A204.1 (cell line): ENCODE measurements around the gene TUBA4B.

Source experiments
- FAIRE-seq: peaks from 2 replicates; lab custom pipeline; 2012; peaks lifted over from hg19 to GRCh38; lab: Jason Lieb, UNC

TUBA4B gene

DNA sequence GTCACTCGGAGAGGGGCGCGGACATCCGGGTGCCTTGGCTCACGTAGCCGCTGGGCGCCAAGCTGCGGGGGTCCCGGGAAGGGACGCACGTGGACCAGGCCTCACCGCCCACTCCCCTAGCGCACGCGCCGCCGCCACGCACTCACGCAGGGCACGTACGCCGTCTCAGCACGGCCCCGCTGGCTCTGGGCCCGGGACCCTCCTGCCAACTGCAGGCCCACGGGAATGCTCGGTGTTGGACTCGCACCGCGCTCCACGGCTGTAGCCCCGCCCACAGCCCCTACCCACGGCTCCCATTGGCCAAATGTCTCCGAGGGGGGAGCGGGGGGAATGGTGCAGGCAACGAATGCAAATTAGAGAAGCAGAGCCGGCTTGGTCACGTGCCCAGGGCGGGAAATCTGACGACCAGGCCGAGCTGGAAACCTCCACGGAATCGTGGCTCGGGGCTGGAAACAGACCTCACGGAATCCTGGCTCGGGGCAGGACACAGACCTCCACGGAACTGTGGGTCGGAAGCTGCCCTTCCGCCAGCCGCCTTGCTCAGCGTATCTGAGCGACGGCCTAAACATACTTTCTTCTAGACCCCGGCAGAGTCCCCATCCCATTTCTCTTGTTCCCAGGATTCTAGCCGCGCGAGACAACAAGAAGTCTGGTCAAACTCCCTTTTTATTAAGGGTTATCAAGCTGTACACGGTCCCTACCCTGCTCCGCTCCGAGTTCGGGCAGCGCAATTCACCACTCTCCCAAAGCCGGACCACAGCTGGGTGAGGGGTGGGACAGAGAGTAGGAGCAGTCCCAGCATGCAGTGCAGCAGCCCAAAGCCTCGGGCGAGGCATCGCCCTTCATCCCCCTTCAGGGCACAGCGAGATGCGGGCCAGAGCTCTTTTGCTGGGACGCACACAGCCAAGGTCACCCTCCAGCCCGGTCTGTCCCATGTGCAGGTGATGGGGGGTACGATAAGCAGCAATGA is 34.0 kb upstream of the TUBA4B start, which contains the start of gene ABCB6:
Gene ABCB6, minus strand, starts transcription at position 227 of the 970 bp plus-strand sequence. CDS start 285 bp downstream, outside the sequence.
- no peak for FAIRE-seq

DNA sequence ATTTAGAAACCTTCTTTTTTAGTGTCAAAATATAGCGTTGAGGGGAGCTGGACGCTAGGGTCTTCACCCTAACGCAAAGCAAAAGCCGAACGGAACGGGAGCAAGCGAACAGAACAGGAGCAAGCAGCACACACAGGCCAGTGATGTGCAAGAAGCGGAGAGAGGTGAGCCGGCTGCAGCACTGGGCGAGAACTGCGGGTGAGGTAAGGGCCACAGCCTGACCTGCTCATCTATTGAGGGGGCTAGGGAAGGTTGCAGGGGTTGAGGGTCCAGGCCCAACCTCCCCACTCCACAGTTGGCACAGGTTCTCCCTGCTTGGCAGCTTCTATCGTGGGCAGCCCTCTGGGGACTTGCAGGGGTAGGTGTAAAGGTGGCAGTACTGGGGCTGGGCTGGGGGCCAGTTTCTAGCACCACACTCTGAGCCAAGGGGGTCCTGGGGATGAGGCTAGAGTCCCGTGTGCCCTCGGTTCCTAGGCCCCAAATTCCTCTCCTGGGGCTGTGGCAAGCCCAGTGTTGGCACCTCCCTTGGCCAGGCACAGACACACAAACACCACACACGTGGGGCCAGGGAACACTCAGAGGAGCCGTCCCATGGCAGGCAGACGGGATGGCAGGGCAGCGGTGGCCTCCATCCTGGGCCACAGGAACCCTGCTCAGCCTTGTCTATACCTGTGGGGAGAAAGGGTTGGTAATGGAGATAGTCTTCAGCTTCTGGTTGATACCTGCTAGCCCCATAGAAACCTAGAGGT is 33.1 kb upstream of the TUBA4B start:
- FAIRE-seq: no peak

DNA sequence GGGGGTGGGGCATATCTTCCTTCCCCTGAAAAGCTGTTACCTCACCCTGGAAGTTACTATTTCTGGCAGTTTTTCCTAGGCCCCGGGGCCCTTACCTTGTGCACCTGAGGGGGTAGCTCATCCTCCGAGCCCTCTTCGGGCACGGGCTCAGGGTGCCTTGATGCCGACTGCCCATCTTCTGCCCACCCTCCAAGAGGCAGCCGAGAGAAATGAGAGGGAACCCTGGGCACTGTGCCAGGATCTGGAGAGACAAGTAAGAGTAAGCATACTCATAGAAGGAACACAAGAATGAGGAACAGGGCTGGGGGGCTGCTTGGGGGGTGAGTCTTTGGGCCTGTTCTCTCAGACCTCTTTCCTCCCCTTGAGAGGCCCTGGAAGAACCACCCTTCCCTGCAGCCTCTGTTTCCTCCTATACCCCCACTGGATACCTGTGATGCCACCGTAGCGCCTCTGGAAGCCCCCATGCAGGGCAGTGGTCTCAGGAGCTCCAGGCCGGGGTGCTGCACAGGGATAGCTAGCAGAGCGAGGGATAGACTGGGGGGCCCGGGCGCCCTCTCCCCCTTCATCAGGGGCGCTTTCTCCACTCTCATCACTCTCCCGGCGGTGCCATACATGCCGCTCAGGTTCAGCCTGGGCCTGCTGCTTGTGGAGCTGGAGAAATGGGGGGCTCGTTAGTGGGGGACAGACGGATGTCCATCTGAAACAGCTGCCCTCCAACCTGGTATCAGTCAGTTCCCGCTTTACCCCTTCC is 32.2 kb upstream of the TUBA4B start:
- no peak for FAIRE-seq

DNA sequence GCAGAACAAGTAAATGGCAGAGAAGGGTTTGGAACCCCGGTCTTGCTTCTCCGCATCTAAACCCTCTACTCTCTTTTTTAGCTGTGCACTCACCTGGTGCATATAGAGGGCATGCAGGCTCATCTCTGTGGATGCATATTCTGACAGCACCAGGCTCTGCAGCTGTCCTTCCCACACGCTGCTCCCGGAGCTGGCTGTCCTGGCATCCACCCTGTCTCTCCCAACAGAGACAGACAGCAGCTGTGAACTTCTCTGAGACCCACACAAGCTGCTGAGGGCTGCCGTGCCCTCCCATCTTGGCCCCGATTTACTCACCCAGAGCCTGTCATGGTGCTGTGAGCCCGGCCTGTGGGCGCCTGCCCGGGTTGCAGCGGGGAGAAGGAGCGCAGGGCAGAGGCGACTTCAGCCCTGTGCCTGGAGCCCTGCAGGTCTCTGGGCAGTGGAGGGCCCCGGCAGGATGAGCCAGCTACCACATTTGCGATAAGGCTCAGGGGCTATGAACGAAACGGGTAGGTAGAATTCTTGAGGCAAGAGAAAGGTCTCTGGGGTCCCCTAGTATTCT is 31.0 kb upstream of the TUBA4B start:
- no peak for FAIRE-seq

DNA sequence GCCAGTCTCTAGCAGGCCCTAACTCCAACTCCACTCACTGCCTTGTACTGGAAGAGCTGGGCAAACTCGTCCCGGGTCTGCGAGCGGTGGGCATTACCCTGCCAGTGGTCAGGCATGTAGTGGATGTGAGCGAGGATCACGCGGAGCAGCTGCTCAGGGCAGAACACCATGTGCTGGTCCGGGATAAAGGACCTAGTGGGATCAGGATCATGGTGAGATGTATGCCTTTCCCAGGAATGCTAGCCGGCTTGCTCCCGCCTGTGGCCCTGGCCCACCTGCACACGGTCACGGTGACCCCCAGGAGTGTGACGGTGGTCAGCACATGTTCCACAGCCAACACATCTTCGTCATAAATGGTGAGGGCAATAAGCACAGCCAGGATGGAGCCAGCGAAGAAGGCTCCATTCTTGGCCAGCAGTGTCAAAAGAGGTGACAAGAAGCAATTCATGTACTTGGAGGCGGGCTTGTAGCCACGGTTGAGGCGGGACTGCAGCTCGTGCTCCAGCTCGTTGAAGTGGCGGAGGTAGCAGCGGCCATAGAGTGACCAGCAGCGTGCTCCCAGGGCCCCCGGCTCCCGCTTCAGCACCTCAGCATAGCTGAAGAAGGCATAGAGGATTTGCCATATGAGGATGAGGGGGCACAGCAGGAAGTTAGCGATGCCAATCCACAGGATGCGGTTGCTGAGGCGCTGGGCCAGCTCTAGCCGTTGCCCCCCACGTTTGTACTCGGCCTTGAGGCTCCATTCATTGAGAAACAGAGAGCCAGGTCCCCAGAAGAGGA is 29.0 kb upstream of the TUBA4B start:
- FAIRE-seq: no peak

DNA sequence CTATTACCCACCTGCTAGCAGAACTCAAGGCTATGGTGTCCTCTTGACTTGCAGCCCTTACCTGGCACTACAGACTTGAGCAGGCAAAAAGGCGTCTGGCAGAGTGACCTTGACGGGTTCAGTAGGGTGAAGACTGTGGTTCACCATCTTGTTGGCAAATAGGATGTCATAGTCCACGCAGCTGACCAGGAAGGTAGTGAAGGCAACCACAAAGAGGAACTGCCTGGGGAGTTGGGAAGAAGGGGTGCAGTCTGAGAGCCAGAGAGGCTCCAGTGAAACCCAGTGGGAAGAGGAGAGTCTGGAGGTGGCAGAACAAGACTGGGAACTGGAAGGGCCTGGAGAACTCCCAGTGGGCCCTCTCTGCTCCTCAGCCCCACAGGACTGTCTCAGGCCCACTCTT is 27.7 kb upstream of the TUBA4B start:
- no peak for FAIRE-seq

DNA sequence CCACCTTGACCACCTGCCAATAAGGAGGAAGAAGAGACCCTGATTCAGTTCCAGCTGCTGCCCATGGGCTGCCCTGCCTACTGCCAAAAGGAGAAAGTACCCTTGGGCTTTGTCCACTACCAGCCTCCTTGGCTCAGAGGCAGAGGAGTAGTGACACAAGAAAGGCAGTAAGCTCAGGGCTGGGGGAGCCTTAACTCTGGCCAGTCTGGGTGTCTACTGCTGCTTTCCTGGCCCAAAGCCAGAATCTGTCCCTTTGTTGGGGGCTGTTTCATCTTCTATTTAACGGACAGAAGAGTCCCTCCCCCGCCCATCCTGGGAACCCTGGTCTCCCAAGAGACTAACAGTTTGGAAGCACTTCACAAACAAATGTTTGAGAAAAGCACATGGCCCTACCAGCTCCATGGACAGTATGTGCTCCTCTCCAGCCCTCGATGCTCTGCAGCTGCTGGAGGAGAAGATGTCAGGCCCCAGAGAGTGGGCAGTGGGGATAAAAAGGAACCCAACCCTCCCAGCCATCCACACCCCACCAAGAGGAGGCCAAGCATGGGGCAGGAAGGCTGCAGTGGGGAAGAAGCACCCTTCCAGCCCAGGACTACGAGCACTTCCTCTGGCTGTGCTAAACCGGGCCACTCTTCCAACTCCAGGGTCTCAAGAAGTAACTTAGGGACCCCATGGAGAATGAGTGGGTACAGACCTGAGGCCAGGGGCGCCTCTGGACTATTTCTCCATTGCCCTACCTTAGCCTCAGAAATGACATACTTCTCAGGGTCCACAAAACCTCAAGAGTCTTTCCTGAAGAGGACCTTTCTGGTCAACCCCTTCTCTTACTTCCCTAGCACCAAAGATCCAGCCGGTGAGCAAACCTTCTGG is 24.8 kb upstream of the TUBA4B start:
- FAIRE-seq: no peak

DNA sequence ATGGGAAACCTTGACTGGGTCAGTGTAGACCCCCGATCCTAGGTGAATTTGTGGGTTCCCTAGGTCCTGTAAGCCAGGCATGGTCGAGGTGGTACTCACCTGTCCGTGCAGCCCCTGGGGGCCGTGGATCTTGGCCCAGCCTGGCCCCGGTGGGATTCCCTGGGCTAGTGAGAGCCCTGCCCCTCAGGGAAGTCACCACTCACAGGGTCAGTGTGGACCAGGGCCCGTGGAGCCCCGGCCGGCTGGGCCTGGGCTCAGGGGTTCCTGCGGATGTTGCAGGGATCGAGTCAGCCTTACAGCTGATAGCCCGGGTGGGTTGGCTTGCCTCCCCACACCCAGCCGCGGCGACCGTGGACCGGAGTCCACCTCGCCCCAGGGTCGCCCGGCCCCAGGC is 24.1 kb upstream of the TUBA4B start:
- no peak for FAIRE-seq

DNA sequence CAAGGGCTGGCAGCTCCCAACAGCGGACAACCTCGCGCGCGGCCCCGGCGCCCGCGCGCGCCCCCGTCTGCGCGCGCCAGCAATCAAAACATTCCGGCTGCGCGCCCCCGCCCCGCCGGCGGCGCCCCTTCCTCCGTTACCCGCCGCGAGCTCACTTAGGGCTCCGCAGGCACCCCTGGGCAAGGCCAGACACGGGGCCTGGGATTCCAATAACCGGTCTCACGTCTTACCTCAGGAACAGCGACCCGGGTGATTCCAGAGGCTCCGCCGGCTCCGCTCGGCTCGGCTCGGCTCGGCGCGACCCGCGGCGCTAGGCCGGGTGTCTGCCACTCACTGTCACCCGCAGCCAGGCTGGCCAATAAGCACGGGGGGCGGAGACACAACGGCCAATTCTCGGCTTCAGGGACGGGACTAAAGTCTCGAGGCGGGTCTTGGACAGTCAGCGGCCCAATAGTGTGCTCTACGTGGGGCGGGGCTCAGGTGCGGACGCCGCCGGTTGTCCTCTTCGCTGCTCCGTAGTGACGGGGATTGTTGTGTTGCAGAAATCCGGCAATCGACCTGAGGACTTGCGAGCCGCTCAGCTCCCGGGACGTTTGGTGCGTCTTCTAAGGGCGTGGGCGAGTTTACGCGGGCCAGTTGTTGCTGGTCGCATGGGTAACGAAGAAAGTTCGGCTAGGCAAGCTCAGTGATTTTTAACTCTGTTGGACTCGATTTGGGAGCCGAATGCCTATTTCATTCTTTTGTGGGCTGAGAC is 23.6 kb upstream of the TUBA4B start, which contains the start of the genes ANKZF1 and ATG9A:
Gene ANKZF1, plus strand, starts transcription at position 502 of the 754 bp plus-strand sequence. CDS start 452 bp downstream, outside the sequence.
Gene ATG9A, minus strand, starts transcription at position 332 of the 754 bp plus-strand sequence. CDS start 1,612 bp downstream, outside the sequence.
- FAIRE-seq: peak; percentile 96

DNA sequence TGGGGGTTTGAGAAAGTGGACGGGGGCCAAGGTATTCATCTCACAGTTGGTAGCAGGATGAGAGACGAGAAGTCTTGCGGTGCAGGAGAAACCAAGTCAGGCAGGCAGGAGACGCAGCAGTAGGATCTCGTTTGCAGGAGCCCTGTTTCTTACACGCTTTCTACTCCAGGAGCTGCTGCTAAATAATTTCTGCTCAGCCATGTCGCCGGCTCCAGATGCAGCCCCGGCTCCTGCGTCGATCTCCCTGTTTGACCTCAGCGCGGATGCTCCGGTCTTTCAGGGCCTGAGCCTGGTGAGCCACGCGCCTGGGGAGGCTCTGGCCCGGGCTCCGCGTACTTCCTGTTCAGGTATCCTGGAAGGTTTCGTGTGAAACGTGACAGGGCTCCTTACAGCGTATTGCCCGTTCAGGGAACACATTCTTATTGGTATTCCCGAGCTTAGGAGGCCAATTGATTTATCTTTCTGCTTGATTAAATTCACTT is 22.9 kb upstream of the TUBA4B start:
- no peak for FAIRE-seq

DNA sequence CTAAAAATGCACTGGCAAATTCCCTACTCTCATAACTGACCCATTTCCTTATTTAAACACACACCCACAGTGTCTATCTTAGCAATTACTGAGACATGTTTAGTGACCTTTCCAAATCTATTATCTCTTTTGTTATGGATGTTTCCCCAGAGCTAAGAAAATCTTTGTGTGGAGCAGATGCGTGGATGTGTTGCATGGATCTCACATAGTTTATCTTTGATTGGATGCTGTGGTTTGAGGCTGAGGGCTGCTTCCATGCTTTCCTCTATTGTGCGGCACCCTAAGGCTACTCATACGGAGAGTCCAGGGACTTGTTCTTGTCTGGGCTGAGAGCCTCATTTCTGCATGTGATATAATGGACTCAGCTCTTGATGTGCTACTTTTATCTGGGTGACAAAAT is 18.7 kb upstream of the TUBA4B start:
- FAIRE-seq: no peak

DNA sequence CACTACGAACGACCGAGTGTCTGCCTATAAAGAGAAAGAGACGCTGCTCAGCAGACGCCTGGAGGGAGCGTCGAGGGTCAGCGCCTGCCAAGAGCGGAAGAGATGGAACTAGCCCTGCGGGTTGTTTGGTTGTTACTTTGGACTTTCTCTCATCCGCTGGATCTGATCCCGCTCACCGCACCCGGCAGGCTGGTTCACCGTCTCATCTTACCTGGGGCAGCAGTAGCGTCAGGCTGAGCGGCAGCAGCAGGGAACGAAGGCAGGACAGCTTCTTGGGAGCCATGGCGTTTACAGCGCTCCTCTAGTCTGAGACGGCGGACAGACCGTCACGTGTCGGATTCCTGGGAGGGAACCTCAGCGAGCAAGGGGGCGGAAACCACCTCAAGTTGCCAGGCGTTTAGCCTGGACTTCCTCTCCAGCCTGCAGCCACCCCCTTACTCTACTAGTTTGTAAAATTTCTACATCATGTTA is 9.7 kb upstream of the TUBA4B start:
- FAIRE-seq: no peak

DNA sequence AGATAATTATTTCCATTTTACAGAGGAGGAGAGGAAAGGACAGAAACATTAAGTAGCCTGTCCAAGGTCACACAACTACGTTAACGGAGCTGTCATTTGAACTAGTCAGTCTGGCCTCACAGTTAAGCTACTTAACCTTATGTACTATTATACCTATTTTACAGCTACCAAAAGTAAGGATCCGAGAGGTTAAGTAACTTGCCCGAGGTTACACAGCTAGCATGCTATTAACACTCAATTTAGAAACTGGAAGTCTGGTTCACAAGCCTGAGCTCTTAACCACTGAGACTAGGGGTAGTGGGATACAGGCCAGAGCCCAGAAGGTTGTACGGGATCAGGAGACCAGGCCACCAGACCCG is 8.3 kb upstream of the TUBA4B start:
- no peak for FAIRE-seq

DNA sequence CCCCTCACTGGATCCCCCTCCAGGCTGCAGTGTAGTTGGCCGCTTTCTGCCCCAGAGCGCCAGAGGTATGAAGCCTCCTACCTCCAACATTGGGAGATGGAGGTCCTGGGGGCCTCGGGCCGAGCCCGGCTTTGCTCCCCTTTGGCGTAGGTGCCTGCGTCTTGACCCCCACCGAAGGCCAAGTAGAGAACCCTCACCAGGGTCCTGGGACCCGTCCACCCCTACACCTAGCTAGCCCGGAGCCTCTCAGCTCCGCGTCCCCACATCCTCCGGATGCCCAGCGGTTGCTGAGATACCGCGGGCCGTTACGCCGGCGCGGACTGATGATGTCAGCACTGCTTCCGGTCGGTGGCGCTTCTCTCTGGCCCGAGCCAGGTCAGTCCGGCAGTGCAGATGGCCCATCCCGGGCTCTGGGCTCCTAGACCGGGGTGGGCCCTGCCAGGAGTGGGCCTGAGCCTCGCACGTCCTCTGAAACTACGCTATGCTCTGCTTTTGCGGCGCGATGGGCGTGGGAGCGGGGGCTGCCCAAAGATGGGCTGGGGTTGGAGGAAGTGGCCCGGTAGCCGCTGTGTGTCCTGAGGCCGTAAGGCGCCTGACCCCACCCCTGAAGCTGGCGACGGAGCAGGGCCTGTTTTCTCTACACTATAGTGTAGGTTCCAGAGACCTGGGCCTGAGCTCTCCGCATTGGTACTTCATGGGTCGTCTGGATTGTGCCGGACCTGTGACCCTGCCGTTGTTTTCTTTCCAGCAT is 7.7 kb upstream of the TUBA4B start, which contains the start of the genes GLB1L and STK16:
Gene GLB1L, minus strand, starts transcription at position 297 of the 751 bp plus-strand sequence. CDS start 1,871 bp downstream, outside the sequence.
Gene STK16, plus strand, starts transcription at position 332 of the 751 bp plus-strand sequence. CDS start 521 bp downstream, outside the sequence.
- FAIRE-seq: no peak

DNA sequence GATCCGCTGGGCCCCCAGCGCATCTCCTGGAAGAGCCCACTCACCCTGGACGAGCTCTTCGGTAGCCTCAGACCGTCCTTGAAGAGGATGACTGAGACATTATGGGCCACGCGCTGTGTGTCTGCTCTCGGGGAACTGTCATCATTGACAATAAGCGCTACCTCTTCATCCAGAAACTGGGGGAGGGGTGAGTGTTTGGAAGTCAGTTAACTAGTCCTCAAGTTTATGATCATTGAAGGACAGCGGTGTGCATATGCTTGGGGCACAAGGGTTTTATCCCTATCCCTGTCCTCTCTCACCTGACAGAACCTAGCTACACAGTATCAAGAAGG is 7.2 kb upstream of the TUBA4B start:
- no peak for FAIRE-seq

DNA sequence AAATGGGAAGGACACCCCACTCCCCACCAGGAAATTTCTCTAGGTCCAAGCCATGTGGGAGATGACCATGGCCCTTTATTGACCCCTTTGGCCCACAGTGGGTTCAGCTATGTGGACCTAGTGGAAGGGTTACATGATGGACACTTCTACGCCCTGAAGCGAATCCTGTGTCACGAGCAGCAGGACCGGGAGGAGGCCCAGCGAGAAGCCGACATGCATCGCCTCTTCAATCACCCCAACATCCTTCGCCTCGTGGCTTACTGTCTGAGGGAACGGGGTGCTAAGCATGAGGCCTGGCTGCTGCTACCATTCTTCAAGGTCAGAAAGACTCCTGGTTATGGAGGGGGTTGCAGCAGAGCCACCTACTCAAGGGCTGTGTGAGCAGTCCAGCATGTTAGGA is 6.5 kb upstream of the TUBA4B start:
- FAIRE-seq: no peak

DNA sequence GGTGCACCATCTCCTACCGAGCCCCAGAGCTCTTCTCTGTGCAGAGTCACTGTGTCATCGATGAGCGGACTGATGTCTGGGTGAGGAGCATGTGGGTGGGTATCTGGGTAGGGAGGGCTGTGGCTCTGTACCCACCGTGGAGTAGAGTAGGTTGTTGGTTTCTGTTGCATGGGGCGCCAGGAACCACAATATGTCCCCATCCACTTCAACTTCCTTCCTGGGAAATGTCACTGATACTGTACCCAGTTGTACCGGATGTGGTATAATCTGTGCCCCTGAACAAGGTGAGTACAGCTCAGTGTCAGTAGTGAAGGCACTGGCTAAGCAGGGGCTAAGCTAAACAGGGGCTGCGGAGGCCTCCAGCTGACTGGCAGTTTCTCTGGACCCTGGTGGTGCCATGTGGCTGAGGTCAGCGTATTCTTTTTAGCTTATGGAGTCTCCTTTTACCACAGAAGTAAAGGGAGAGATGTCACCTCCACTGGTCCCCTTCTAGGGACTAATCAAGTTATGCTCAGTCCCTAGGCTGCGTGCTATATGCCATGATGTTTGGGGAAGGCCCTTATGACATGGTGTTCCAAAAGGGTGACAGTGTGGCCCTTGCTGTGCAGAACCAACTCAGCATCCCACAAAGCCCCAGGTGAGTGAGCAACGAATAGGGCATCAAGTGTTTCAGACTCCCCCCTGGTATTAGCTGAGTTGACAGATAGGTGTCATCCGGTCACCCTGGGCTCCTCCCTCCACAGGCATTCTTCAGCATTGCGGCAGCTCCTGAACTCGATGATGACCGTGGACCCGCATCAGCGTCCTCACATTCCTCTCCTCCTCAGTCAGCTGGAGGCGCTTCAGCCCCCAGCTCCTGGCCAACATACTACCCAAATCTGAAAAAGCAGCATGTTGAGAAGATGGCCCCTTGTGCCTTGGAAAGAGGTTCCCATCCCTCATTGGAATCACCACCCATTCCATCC is 5.1 kb upstream of the TUBA4B start:
- no peak for FAIRE-seq
